Psoas muscle (tissue), 8 donors: ENCODE results near the gene CDH8. TPM values are rescaled to one million over a fixed set of nuclear protein-coding genes. Genes with fewer than 3 reads are reported as not detected.
"Not testable (repeated sequence)": the region's sequence is repeated elsewhere in the genome, so short reads cannot be mapped to it uniquely, and the experiment has no call there.

Source experiments
- ATAC-seq, 4 donors: fragments of 200-7000 bp; cut with Tn5 transposase; one replicate each; pipeline ENCODE4 v1.9.1; 2020; ENCODE audit warnings: moderate library complexity in 3 of 4, mild to moderate bottlenecking in 2 of 4
- DNase-seq, 2 donors: peaks; one replicate each; pipeline ENCODE4 v3.0.0-alpha.2; 2020
- H3K27ac ChIP-seq: fragments of 200-600 bp; one replicate; pipeline ENCODE4 v1.8.0; 2022
- H3K27me3 ChIP-seq, 3 donors: fragments of 200-600 bp in 1 of 3; one replicate each; pipeline versions ENCODE4 v1.6.1 to v1.8.0; 2013 to 2022; ENCODE audit warnings: low read length in 2 of 3, mild to moderate bottlenecking in 2 of 3, moderate library complexity in 1 of 3; ENCODE audit not compliant: insufficient read depth in 3 of 3
- H3K36me3 ChIP-seq, 2 donors: fragments of 200-600 bp in 1 of 2; one replicate each; pipeline versions ENCODE4 v1.6.1 to v1.8.0; 2013 to 2022; ENCODE audit warnings: low read depth in 1 of 2, mild to moderate bottlenecking in 1 of 2, moderate library complexity in 1 of 2; ENCODE audit not compliant: insufficient read depth in 1 of 2
- H3K4me1 ChIP-seq: fragments of 200-600 bp; one replicate; pipeline ENCODE4 v1.8.0; 2022
- H3K4me3 ChIP-seq: fragments of 200-600 bp; one replicate; pipeline ENCODE4 v1.8.0; 2022; ENCODE audit warnings: mild to moderate bottlenecking
- H3K9me3 ChIP-seq: fragments of 200-600 bp; one replicate; pipeline ENCODE4 v1.8.0; 2022
- WGBS, 3 donors: extraction: QIAGEN DNeasy Blood & Tissue Kit; methylation state at CpG; one replicate each; pipeline versions ENCODE4 v1.1.6 to v1.1.7; 2013; 5-methylcytosine and 5-hydroxymethylcytosine counted together
- intact Hi-C, 2 donors: fragments of 100-400 bp; cut with DNase I; formaldehyde crosslinking; loops; one replicate each; pipeline versions ENCODE4 v1.11.0 to v1.14.2; 2022
- polyA plus RNA-seq, 3 donors: library from polyadenylated mRNA; stranded (reverse); fragments of 200-250 nt; gene quantifications; one replicate each; pipeline ENCODE4 v1.2.3, GENCODE V29; 2013
- total RNA-seq, 4 donors: library from RNA; stranded (reverse); fragmentation: NEBNext Ultra II Directional in 2 of 4; extraction: Animal tissue kit (Norgen Biotek cat#: 25700) in 2 of 4; gene quantifications; one replicate each; pipeline versions ENCODE4 v1.2.1 to v1.2.4, GENCODE V29; 2021 to 2023
- TF ChIP-seq, protein P1 (sequence below): fragments of 200-600 bp; IDR thresholded peaks from one replicate; pipeline ENCODE4 v1.8.0; 2022; ENCODE audit warnings: antibody characterized with exemption
- donor health status: healthy with polysubstance abuse.
- donor health status: DM: no; HTN: no; CAD: no; lungs with moderate emphysema.
- donor health status: Bipolar disorder and iron deficiency.
- donor health status: healthy.
- donor health status: DM: yes; HTN: yes; CAD: no.
- donor health status: DM: no; HTN: no; CAD: no.
- donor health status: DM: no; HTN: no; CAD: no.
- donor health status: DM: yes; HTN: yes; CAD: no.

Gene CDH8
- total and polyA plus RNA-seq, 7 donors, result 0.13 to 1.2 (median 0.58) TPM

DNA sequence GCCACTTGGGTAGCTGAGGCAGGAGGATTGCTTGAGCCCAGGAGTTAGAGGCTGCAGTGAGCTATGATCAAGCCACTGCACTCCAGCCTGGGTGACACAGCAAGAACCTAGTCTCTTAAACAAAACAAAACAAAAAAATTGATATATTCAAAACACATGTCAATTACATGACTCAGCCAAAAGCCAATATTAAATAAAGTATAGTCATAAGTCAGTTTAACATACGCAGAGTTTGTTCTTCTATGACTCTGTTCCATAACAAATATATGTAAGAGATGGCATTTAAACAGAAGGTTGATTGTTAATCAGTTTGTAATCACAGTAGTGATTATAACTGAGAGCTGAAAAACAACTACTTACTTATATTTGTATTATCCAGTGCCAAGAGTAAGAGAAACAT lies 106.5 kb downstream of the CDH8 start:
- ATAC-seq (no peak), DNase-seq (no peak)
- WGBS, 3 donors, result 89 to 93% (median 90%) methylated on average over 1 of the region's 1 CpG
- intact Hi-C loops, result no loop called here
- Histone ChIP-seq H3K4me3 (no peak overlapping the region), H3K36me3 (no peaks in the 10 kb centered on the region), H3K27ac (no peak overlapping the region), H3K4me1 (no peaks in the 10 kb centered on the region), H3K27me3 (no peaks in the 10 kb centered on the region), H3K9me3 (no peaks in the 10 kb centered on the region)
- TF ChIP-seq, protein P1, sequence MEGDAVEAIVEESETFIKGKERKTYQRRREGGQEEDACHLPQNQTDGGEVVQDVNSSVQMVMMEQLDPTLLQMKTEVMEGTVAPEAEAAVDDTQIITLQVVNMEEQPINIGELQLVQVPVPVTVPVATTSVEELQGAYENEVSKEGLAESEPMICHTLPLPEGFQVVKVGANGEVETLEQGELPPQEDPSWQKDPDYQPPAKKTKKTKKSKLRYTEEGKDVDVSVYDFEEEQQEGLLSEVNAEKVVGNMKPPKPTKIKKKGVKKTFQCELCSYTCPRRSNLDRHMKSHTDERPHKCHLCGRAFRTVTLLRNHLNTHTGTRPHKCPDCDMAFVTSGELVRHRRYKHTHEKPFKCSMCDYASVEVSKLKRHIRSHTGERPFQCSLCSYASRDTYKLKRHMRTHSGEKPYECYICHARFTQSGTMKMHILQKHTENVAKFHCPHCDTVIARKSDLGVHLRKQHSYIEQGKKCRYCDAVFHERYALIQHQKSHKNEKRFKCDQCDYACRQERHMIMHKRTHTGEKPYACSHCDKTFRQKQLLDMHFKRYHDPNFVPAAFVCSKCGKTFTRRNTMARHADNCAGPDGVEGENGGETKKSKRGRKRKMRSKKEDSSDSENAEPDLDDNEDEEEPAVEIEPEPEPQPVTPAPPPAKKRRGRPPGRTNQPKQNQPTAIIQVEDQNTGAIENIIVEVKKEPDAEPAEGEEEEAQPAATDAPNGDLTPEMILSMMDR, result no peak

DNA sequence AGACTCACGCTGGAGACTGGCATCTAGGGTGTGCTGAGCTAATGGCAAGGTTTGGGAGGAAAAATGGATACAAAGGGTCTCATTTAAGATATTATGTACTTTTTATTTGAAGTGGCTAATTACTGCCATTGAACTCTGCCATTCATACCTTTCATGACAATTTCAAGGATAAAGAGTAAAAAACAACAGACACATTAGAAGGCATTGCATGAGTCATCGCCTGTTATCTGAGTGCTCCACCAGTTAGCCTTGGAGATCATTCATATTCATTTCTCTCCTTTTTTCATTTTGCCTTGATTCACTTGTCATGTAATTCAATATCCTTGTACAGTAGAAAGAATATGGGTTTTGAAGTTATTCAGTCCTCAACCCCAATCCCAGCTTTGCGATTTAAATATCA lies 109.5 kb downstream of the CDH8 start:
- TF ChIP-seq, protein P1, result no peak
- H3K4me3 ChIP-seq, result no peak overlapping the region
- WGBS, 3 donors, result 73 to 82% (median 73%) methylated on average over 3 of the region's 3 CpGs
- H3K4me1 ChIP-seq, result no peaks in the 10 kb centered on the region
- no peaks in the 10 kb centered on the region for H3K9me3 ChIP-seq
- no peak overlapping the region for H3K27ac ChIP-seq
- H3K36me3 ChIP-seq, result no peaks in the 10 kb centered on the region
- DNase-seq (no peak), ATAC-seq (no peak)
- intact Hi-C loops, result no loop called here
- H3K27me3 ChIP-seq, result no peaks in the 10 kb centered on the region

DNA sequence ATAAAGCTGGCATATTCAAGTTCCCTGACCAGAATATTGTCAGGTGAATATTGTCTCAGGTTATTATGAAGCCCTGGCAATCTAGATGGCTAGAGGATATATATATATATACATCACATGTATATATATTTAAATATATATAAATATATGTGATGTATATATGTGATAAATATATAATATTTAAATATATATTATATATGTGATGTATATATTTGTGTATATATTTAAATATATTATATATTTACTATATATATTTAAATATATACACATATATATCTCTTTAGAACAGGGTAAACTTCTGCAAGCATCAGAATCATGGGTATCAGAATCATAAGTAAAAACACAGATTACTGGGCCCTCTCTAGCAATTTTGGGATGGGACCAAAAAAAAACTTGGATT lies 112.6 kb downstream of the CDH8 start:
- no peak for ATAC-seq
- H3K9me3 ChIP-seq, result no peaks in the 10 kb centered on the region
- H3K4me1 ChIP-seq, result no peaks in the 10 kb centered on the region
- no peak for DNase-seq
- intact Hi-C loops, result no loop called here
- H3K4me3 ChIP-seq, result no peak overlapping the region
- H3K27me3 ChIP-seq, result no peaks in the 10 kb centered on the region
- no peak overlapping the region for H3K27ac ChIP-seq
- H3K36me3 ChIP-seq, result no peaks in the 10 kb centered on the region
- TF ChIP-seq, protein P1, result no peak

DNA sequence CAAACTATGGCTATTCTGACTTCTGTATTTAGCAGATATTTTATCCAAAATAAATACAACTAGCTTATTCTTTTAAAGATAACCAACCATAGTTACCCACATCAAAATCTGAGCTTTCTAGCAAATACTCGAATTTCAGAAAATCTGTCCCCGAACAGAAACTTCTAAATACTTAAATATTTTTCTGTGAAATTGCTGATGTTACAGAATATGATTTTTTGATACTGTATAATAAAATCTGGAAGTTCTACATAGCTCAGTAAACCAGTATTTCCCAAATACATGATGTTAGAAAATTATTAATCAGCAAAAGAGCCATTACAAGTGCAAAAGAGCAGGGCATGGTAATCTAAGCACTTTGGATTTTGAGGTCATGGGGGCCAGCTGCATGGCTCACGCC lies 114.9 kb downstream of the CDH8 start:
- ATAC-seq, result no peak
- intact Hi-C loops, result no loop called here
- Histone ChIP-seq H3K27ac (no peak overlapping the region), H3K36me3 (no peaks in the 10 kb centered on the region), H3K9me3 (no peaks in the 10 kb centered on the region), H3K4me1 (no peaks in the 10 kb centered on the region), H3K27me3 (no peaks in the 10 kb centered on the region), H3K4me3 (no peak overlapping the region)
- 61 to 68% (median 64%) methylated on average over 3 of the region's 3 CpGs for WGBS, 3 donors
- DNase-seq, result no peak
- TF ChIP-seq, protein P1, result no peak

DNA sequence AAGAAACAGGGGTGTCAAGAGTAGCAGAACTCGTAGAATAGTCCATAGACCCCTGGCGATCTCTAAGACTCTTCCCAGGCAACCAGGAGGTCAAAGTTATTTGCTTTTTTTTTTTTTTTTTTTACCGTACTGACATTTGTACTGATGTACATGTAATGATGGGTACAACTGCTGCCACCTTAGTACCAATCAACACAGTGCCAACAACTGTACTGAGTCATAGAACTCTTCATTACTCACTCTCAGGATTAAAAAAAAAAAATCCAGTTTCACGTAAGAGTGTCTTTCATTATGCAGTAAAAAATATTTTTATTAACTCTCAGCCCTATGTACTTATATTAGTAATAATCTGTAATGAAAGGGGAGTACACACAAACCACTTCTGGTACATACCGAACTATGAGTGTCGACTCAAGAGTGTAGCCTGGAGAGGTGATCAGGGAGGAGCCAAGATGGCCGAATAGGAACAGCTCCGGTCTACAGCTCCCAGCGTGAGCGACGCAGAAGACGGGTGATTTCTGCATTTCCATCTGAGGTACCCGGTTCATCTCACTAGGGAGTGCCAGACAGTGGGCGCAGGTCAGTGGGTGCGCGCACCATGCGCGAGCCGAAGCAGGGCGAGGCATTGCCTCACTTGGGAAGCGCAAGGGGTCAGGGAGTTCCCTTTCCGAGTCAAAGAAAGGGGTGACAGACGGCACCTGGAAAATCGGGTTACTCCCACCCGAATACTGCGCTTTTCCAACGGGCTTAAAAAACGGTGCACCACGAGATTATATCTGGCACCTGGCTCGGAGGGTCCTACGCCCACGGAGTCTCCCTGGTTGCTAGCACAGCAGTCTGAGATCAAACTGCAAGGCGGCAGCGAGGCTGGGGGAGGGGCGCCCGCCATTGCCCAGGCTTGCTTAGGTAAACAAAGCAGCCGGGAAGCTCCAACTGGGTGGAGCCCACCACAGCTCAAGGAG lies 118.1 kb downstream of the CDH8 start:
- H3K4me3 ChIP-seq, ATAC-seq, H3K4me1 ChIP-seq, DNase-seq, intact Hi-C loops, H3K9me3 ChIP-seq, H3K27me3 ChIP-seq, H3K36me3 ChIP-seq, H3K27ac ChIP-seq: not testable (repeated sequence)
- 78 to 89% (median 79%) methylated on average over 25 to 34 of the region's 37 CpGs for WGBS, 3 donors
